ENCODE data around the gene HRH3. TPM values are rescaled to one million over a fixed set of nuclear protein-coding genes. Genes with fewer than 3 reads are reported as not detected.

Gene HRH3
- total RNA-seq, 5 donors from 2014 or later (not counting 1 experiment from before 2014, with no cell fraction given): not detected

- H3K36me3 Mint-ChIP-seq: peaks cover 14% of the 10 kb centered on the region
- no peaks in the 10 kb centered on the region for H3K9me3 Mint-ChIP-seq
- H3K4me1 Mint-ChIP-seq: peaks cover 53 to 64% (median 54%) of the 10 kb centered on the region in 3 donors
- Histone ChIP-seq H3K36me3 (ENCODE audit: control insufficient read depth in 2 of 2, extremely low read depth in 1 of 2, insufficient read depth in 1 of 2, low read length in 1 of 2) (peaks cover 0 to 24% of the 10 kb centered on the region in 2 donors), H3K27ac (ENCODE audit: low read length) (no peak overlapping the region), H3K27me3 (replicated peaks in 1 of 2; ENCODE audit: control insufficient read depth in 2 of 2, extremely low read depth in 1 of 2, insufficient read depth in 2 of 2, low read length in 1 of 2) (no peaks in the 10 kb centered on the region), H3K4me3 (ENCODE audit: control insufficient read depth in 1 of 2, extremely low read depth in 1 of 2, low read length in 1 of 2) (no peak overlapping the region), H3K9me3 (no peaks in the 10 kb centered on the region), H3K4me1 (ENCODE audit: control insufficient read depth in 1 of 2, extremely low read depth in 1 of 2, insufficient read depth in 2 of 2, low read length in 2 of 2) (peaks cover 0 to 34% of the 10 kb centered on the region in 2 experiments)
- CTCF ChIA-PET: no interaction called here
- DNase-seq (no peak), ATAC-seq (replicated peaks in 1 of 4) (no peak)
- no peaks in the 10 kb centered on the region for H3K27me3 Mint-ChIP-seq
- H3K4me3 Mint-ChIP-seq: no peak overlapping the region
- 94% methylated on average over 17 of the region's 19 CpGs for WGBS (ENCODE audit: insufficient coverage)
- POLR2A ChIA-PET: no interaction called here
- no peak overlapping the region for H3K27ac Mint-ChIP-seq
These were observed 25.8 kb upstream of the HRH3 start for GRCh38 chr20:62245911-62246280.

DNA sequence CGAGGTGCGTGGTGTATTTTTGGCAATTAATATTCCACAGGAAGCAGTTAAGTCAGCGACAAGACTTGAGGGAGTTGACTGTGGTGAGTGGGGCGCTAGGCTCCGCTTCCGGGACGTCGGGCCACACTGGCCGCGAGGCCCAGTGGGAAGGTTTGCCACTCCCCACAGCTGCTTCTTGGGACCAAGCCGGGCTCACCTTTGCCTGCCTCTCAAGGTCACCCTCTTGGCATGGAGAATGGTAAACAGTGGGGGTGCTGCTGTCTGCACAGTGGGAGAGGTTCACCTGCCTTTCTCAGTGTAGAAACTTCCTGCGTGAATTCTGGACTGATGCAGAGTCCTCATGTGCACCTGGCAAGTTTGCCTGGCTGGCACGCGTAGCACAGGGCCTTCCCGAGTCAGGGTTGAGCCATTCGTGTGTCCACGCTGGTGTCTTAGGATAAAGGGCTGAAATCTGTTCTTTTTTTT is 24.6 kb upstream of the HRH3 start:
- Mint-ChIP-seq H3K9me3 (no peaks in the 10 kb centered on the region), H3K4me1 (peaks cover 57 to 67% (median 59%) of the 10 kb centered on the region in 3 donors), H3K4me3 (no peak overlapping the region), H3K27me3 (no peaks in the 10 kb centered on the region), H3K27ac (no peak overlapping the region), H3K36me3 (peaks cover 11% of the 10 kb centered on the region)
- Histone ChIP-seq H3K27me3 (replicated peaks in 1 of 2; ENCODE audit: control insufficient read depth in 2 of 2, extremely low read depth in 1 of 2, insufficient read depth in 2 of 2, low read length in 1 of 2) (no peaks in the 10 kb centered on the region), H3K4me1 (ENCODE audit: control insufficient read depth in 1 of 2, extremely low read depth in 1 of 2, insufficient read depth in 2 of 2, low read length in 2 of 2) (peaks cover 4 to 38% of the 10 kb centered on the region in 2 experiments), H3K4me3 (ENCODE audit: control insufficient read depth in 1 of 2, extremely low read depth in 1 of 2, low read length in 1 of 2) (no peak overlapping the region), H3K9me3 (no peaks in the 10 kb centered on the region), H3K36me3 (ENCODE audit: control insufficient read depth in 2 of 2, extremely low read depth in 1 of 2, insufficient read depth in 1 of 2, low read length in 1 of 2) (peaks cover 0 to 24% of the 10 kb centered on the region in 2 donors), H3K27ac (ENCODE audit: low read length) (no peak overlapping the region)
- no peak for DNase-seq
- ATAC-seq (replicated peaks in 1 of 4): peak in 1 of 4 experiments; percentile 26
- 86% methylated on average over 7 of the region's 17 CpGs for WGBS (ENCODE audit: insufficient coverage)
- CTCF ChIA-PET: no interaction called here
- POLR2A ChIA-PET: no interaction called here

DNA sequence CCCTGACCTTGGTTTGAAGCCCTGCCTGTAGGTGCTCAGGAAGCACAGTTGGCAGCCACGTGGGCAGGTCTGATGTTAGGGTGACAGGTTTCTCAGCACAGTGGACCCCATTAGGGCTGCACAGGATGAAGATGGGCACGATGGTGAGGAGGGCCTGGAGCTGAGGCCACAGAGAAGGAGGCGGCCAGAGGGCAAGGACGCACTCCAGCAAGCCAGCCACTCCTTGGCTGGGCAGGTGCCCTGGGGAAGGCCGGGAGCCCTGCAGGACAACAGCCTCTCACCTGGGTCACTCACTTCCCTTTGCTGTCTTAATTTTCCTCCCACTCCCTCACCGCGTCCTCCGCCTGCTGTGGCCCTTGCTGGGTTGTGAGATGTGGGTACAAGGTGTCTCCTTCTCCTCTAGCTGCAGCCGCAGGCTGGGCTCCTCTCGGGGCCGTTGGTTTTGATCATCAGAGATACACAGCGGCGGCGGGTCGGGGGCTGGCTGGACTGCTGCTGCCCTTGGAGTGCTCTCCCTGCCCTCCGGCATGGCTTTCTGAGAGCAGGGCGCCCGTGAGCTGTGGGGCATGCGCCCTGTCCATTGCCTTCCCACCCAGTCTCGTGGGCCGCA is 23.9 kb upstream of the HRH3 start:
- H3K4me1 Mint-ChIP-seq: peaks cover 61 to 71% (median 62%) of the 10 kb centered on the region in 3 donors
- no peak overlapping the region for H3K4me3 ChIP-seq (ENCODE audit: control insufficient read depth in 1 of 2, extremely low read depth in 1 of 2, low read length in 1 of 2)
- H3K36me3 ChIP-seq (ENCODE audit: control insufficient read depth in 2 of 2, extremely low read depth in 1 of 2, insufficient read depth in 1 of 2, low read length in 1 of 2): peaks cover 0 to 24% of the 10 kb centered on the region in 2 donors
- no peak for ATAC-seq (replicated peaks in 1 of 4)
- CTCF ChIA-PET: no interaction called here
- H3K9me3 ChIP-seq: no peaks in the 10 kb centered on the region
- no peak overlapping the region for H3K4me3 Mint-ChIP-seq
- no peak for DNase-seq
- no peaks in the 10 kb centered on the region for H3K27me3 Mint-ChIP-seq
- 87% methylated on average over 11 of the region's 21 CpGs for WGBS (ENCODE audit: insufficient coverage)
- no peak overlapping the region for H3K27ac ChIP-seq (ENCODE audit: low read length)
- peaks cover 9 to 44% of the 10 kb centered on the region in 2 experiments for H3K4me1 ChIP-seq (ENCODE audit: control insufficient read depth in 1 of 2, extremely low read depth in 1 of 2, insufficient read depth in 2 of 2, low read length in 2 of 2)
- H3K27ac Mint-ChIP-seq: no peak overlapping the region
- POLR2A ChIA-PET: no interaction called here
- H3K9me3 Mint-ChIP-seq: no peaks in the 10 kb centered on the region
- no peaks in the 10 kb centered on the region for H3K27me3 ChIP-seq (replicated peaks in 1 of 2; ENCODE audit: control insufficient read depth in 2 of 2, extremely low read depth in 1 of 2, insufficient read depth in 2 of 2, low read length in 1 of 2)
- peaks cover 11% of the 10 kb centered on the region for H3K36me3 Mint-ChIP-seq

- peaks cover 11% of the 10 kb centered on the region for H3K36me3 Mint-ChIP-seq
- no peak for ATAC-seq (replicated peaks in 1 of 4)
- DNase-seq: no peak
- Histone ChIP-seq H3K27me3 (replicated peaks in 1 of 2; ENCODE audit: control insufficient read depth in 2 of 2, extremely low read depth in 1 of 2, insufficient read depth in 2 of 2, low read length in 1 of 2) (no peaks in the 10 kb centered on the region), H3K4me1 (ENCODE audit: control insufficient read depth in 1 of 2, extremely low read depth in 1 of 2, insufficient read depth in 2 of 2, low read length in 2 of 2) (peaks cover 12 to 47% of the 10 kb centered on the region in 2 experiments), H3K27ac (ENCODE audit: low read length) (no peak overlapping the region), H3K4me3 (ENCODE audit: control insufficient read depth in 1 of 2, extremely low read depth in 1 of 2, low read length in 1 of 2) (no peak overlapping the region), H3K36me3 (ENCODE audit: control insufficient read depth in 2 of 2, extremely low read depth in 1 of 2, insufficient read depth in 1 of 2, low read length in 1 of 2) (peaks cover 0 to 24% of the 10 kb centered on the region in 2 donors), H3K9me3 (no peaks in the 10 kb centered on the region)
- no peak overlapping the region for H3K27ac Mint-ChIP-seq
- H3K27me3 Mint-ChIP-seq: no peaks in the 10 kb centered on the region
- no peak overlapping the region for H3K4me3 Mint-ChIP-seq
- peaks cover 56 to 67% (median 60%) of the 10 kb centered on the region in 3 donors for H3K4me1 Mint-ChIP-seq
- CTCF ChIA-PET: interaction anchor here in 1 of 2 donors (0.7 kb wide), 1 partner anchor 17 kb away, joined by 4 read pairs; no protein-coding TSS in a partner anchor
- no peaks in the 10 kb centered on the region for H3K9me3 Mint-ChIP-seq
- WGBS (ENCODE audit: insufficient coverage): 88% methylated on average over 20 of the region's 22 CpGs
- POLR2A ChIA-PET: no interaction called here
These were observed 23.0 kb upstream of the HRH3 start for GRCh38 chr20:62243106-62243505.

DNA sequence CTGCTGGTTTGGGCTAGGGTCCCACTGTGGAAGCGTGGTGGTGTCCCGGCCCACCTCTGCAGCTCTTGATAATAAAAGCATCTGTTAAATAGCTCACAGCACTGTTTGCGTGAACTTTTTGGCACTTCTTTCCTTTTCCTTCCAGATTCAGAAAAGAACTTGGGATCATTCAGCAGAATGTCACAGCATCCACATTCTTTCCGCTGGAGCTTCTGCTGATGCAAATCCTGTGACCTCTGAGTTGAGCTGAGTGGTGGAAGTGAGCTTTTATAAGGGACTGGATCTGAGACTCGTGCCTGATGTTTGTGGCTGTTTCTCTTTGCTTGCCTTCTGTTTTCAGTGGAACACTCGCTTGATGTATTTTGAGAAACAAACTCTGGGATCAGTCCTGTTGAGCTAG is 22.1 kb upstream of the HRH3 start:
- peaks cover 0 to 24% of the 10 kb centered on the region in 2 donors for H3K36me3 ChIP-seq (ENCODE audit: control insufficient read depth in 2 of 2, extremely low read depth in 1 of 2, insufficient read depth in 1 of 2, low read length in 1 of 2)
- ChIA-PET POLR2A (no interaction called here), CTCF (no interaction called here)
- no peaks in the 10 kb centered on the region for H3K27me3 Mint-ChIP-seq
- H3K27ac ChIP-seq (ENCODE audit: low read length): no peak overlapping the region
- peaks cover 60 to 71% (median 64%) of the 10 kb centered on the region in 3 donors for H3K4me1 Mint-ChIP-seq
- no peaks in the 10 kb centered on the region for H3K9me3 Mint-ChIP-seq
- H3K36me3 Mint-ChIP-seq: peaks cover 11% of the 10 kb centered on the region
- H3K4me1 ChIP-seq (ENCODE audit: control insufficient read depth in 1 of 2, extremely low read depth in 1 of 2, insufficient read depth in 2 of 2, low read length in 2 of 2): peaks cover 14 to 54% of the 10 kb centered on the region in 2 experiments
- H3K27ac Mint-ChIP-seq: peak overlapping the region in 1 of 2 donors; percentile 39
- no peak overlapping the region for H3K4me3 ChIP-seq (ENCODE audit: control insufficient read depth in 1 of 2, extremely low read depth in 1 of 2, low read length in 1 of 2)
- H3K9me3 ChIP-seq: no peaks in the 10 kb centered on the region
- no peak overlapping the region for H3K4me3 Mint-ChIP-seq
- no peaks in the 10 kb centered on the region for H3K27me3 ChIP-seq (replicated peaks in 1 of 2; ENCODE audit: control insufficient read depth in 2 of 2, extremely low read depth in 1 of 2, insufficient read depth in 2 of 2, low read length in 1 of 2)
- WGBS (ENCODE audit: insufficient coverage): 90% methylated on average over 5 of the region's 6 CpGs
- ATAC-seq (replicated peaks in 1 of 4): no peak
- no peak for DNase-seq

DNA sequence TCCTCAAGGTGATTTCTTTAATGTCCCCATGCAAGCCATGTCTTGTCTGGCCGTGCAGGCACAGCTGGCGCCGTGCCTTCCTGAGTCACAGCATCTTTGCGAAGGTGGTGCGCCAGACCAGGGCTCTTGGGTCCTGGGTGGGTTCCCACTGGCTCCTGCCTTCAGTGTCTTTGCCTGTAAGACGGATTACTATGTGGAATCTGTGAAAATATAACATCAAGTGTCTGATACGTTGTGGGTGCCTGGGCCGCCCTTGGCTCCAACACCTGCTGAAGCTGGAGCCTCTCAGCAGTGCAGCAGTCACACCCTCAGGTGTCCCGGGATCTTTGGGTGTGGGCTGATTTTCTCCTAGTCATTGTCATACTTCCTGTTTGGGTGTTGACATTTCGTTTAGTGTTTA is 21.4 kb upstream of the HRH3 start:
- Mint-ChIP-seq H3K9me3 (no peaks in the 10 kb centered on the region), H3K4me1 (peaks cover 53 to 64% (median 59%) of the 10 kb centered on the region in 3 donors), H3K27ac (no peak overlapping the region), H3K4me3 (peak overlapping the region; percentile 9 to 75 (median 41)), H3K27me3 (no peaks in the 10 kb centered on the region), H3K36me3 (peaks cover 11% of the 10 kb centered on the region)
- CTCF ChIA-PET: no interaction called here
- Histone ChIP-seq H3K27me3 (replicated peaks in 1 of 2; ENCODE audit: control insufficient read depth in 2 of 2, extremely low read depth in 1 of 2, insufficient read depth in 2 of 2, low read length in 1 of 2) (peaks cover 0 to 2% of the 10 kb centered on the region in 2 experiments), H3K36me3 (ENCODE audit: control insufficient read depth in 2 of 2, extremely low read depth in 1 of 2, insufficient read depth in 1 of 2, low read length in 1 of 2) (peaks cover 0 to 24% of the 10 kb centered on the region in 2 donors), H3K4me3 (ENCODE audit: control insufficient read depth in 1 of 2, extremely low read depth in 1 of 2, low read length in 1 of 2) (no peak overlapping the region), H3K27ac (ENCODE audit: low read length) (no peak overlapping the region), H3K4me1 (ENCODE audit: control insufficient read depth in 1 of 2, extremely low read depth in 1 of 2, insufficient read depth in 2 of 2, low read length in 2 of 2) (peaks cover 14 to 49% of the 10 kb centered on the region in 2 experiments), H3K9me3 (no peaks in the 10 kb centered on the region)
- DNase-seq (no peak), ATAC-seq (replicated peaks in 1 of 4) (no peak)
- 97% methylated on average over 5 of the region's 10 CpGs for WGBS (ENCODE audit: insufficient coverage)
- POLR2A ChIA-PET: no interaction called here
